Measurements from ENCODE around the gene ECHDC3. TPM values are rescaled to one million over a fixed set of nuclear protein-coding genes. Genes with fewer than 3 reads are reported as not detected.

The ECHDC3 gene
- total and polyA plus RNA-seq, 2 of the 4 experiments (the other 2 are of a cell fraction), result 4.3 to 5.0 TPM

DNA sequence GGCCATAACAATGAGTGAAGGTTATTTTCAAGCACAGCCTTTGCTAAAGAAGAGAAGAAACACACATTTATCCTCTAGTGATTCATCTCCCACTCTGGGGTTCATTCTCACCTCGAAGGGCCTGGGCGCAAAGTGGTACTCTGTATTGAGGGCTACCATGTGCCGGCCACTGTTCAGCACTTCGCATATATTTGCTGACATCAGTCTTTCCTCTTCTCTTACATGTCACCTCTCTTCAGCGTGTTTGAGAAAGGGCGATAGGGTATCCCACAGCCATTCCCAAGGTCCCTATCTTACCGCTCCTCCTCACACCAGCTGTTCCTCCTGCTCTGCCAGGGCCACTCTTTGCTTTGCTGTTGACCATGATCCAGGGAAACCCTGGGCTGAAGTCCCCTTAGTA is 48.8 kb upstream of the ECHDC3 start:
- no peaks in the 10 kb centered on the region for H3K9me3 ChIP-seq (ENCODE audit: control insufficient read depth, insufficient read depth, low read length)
- H4K91ac ChIP-seq (ENCODE audit: insufficient read depth, low read depth, low read length), result no peak overlapping the region
- H3K27ac ChIP-seq (ENCODE audit: insufficient read depth, low read length), result no peak overlapping the region
- in situ Hi-C loops (cut with MboI; ENCODE audit: low sequenced_read_pairs), result no loop called here
- no peak overlapping the region for H3K14ac ChIP-seq (replicated peaks; ENCODE audit: low read depth, low read length)
- H3K4me2 ChIP-seq (ENCODE audit: low read depth, low read length), result no peak overlapping the region
- POLR2A ChIA-PET (ENCODE audit: unreplicated experiment), result no interaction called here
- no peaks in the 10 kb centered on the region for H3K36me3 ChIP-seq (ENCODE audit: control insufficient read depth, insufficient read depth, low read length)
- intact Hi-C loops (cut with micrococcal nuclease), result no loop called here
- DNase-seq, result no peak
- no peaks in the 10 kb centered on the region for H3K79me1 ChIP-seq (ENCODE audit: low read depth in 1 of 2, low read length in 2 of 2)
- H3K9ac ChIP-seq (ENCODE audit: low read depth, low read length), result no peak overlapping the region
- CTCF ChIA-PET, result no interaction called here
- H2BK120ac ChIP-seq (ENCODE audit: low read depth, low read length), result no peak overlapping the region
- no peak overlapping the region for H2AK5ac ChIP-seq (ENCODE audit: low read depth, low read length)
- no peak overlapping the region for H2AFZ ChIP-seq (replicated peaks; ENCODE audit: low read length, poor library complexity)
- H3K4ac ChIP-seq (ENCODE audit: low read depth, low read length), result no peak overlapping the region
- BruUV-seq (replicated peaks), result no TSS peak
- H3K4me3 ChIP-seq (ENCODE audit: insufficient read depth, low read depth, low read length), result no peak overlapping the region
- ATAC-seq (ENCODE audit: low read depth), result no peak
- 83% methylated on average over 1 of the region's 7 CpGs; no CpG with 5 or more reads in 1 of the 2 experiments for WGBS, 2 experiments (ENCODE audit: extremely low coverage in 2 of 2, insufficient read length in 1 of 2)
- H3K4me1 ChIP-seq (ENCODE audit: control insufficient read depth, insufficient read depth, low read length), result no peaks in the 10 kb centered on the region
- no peak overlapping the region for H4K8ac ChIP-seq (ENCODE audit: low read depth in 2 of 2, low read length in 2 of 2)
- TF ChIP-seq MAZ (IDR thresholded peaks at IDR 0.05; ENCODE audit: borderline replicate concordance, low read depth, low read length) (no peak), MXI1 (IDR thresholded peaks at IDR 0.05; ENCODE audit: borderline replicate concordance, low read depth, low read length) (no peak), SMC3 (IDR thresholded peaks at IDR 0.05; ENCODE audit: low read depth, low read length) (no peak), FOS (IDR thresholded peaks at IDR 0.05; ENCODE audit: low read depth, low read length) (no peak), CHD1 (IDR thresholded peaks at IDR 0.05; ENCODE audit: low read depth, low read length) (no peak), CEBPB (IDR thresholded peaks at IDR 0.05; ENCODE audit: low read depth, low read length) (no peak), RAD21 (IDR thresholded peaks at IDR 0.05; ENCODE audit: low read length) (no peak), BHLHE40 (IDR thresholded peaks at IDR 0.05; ENCODE audit: low read depth, low read length) (no peak), RFX5 (IDR thresholded peaks at IDR 0.05; ENCODE audit: low read depth, low read length) (no peak)
- TF ChIP-seq, protein P1, sequence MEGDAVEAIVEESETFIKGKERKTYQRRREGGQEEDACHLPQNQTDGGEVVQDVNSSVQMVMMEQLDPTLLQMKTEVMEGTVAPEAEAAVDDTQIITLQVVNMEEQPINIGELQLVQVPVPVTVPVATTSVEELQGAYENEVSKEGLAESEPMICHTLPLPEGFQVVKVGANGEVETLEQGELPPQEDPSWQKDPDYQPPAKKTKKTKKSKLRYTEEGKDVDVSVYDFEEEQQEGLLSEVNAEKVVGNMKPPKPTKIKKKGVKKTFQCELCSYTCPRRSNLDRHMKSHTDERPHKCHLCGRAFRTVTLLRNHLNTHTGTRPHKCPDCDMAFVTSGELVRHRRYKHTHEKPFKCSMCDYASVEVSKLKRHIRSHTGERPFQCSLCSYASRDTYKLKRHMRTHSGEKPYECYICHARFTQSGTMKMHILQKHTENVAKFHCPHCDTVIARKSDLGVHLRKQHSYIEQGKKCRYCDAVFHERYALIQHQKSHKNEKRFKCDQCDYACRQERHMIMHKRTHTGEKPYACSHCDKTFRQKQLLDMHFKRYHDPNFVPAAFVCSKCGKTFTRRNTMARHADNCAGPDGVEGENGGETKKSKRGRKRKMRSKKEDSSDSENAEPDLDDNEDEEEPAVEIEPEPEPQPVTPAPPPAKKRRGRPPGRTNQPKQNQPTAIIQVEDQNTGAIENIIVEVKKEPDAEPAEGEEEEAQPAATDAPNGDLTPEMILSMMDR (conservative IDR thresholded peaks at IDR 0.05; ENCODE audit: low read depth, low read length), result no peak
- TF ChIP-seq, protein P2, sequence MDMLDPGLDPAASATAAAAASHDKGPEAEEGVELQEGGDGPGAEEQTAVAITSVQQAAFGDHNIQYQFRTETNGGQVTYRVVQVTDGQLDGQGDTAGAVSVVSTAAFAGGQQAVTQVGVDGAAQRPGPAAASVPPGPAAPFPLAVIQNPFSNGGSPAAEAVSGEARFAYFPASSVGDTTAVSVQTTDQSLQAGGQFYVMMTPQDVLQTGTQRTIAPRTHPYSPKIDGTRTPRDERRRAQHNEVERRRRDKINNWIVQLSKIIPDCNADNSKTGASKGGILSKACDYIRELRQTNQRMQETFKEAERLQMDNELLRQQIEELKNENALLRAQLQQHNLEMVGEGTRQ (IDR thresholded peaks at IDR 0.05; ENCODE audit: low read depth, low read length), result no peak
- TF ChIP-seq, protein P3, sequence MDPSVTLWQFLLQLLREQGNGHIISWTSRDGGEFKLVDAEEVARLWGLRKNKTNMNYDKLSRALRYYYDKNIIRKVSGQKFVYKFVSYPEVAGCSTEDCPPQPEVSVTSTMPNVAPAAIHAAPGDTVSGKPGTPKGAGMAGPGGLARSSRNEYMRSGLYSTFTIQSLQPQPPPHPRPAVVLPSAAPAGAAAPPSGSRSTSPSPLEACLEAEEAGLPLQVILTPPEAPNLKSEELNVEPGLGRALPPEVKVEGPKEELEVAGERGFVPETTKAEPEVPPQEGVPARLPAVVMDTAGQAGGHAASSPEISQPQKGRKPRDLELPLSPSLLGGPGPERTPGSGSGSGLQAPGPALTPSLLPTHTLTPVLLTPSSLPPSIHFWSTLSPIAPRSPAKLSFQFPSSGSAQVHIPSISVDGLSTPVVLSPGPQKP (IDR thresholded peaks at IDR 0.05; ENCODE audit: borderline replicate concordance, low read depth, low read length), result no peak
- H2BK15ac ChIP-seq (ENCODE audit: low read depth, low read length), result no peak overlapping the region
- no peak overlapping the region for H3K18ac ChIP-seq (ENCODE audit: low read depth, low read length)
- H3K23ac ChIP-seq (ENCODE audit: low read depth, low read length), result no peak overlapping the region
- H3K9me1 ChIP-seq (ENCODE audit: insufficient read depth, low read length), result no peaks in the 10 kb centered on the region
- no peak overlapping the region for H2BK20ac ChIP-seq (ENCODE audit: low read depth, low read length)
- no peaks in the 10 kb centered on the region for H4K20me1 ChIP-seq (ENCODE audit: insufficient read depth, low read length)
- no peak overlapping the region for H2AK9ac ChIP-seq (replicated peaks; ENCODE audit: low read depth, low read length, poor library complexity)
- dilution Hi-C loops (cut with HindIII; ENCODE audit: low sequenced_read_pairs, unreplicated experiment), result no loop called here
- no peak overlapping the region for H3K56ac ChIP-seq (ENCODE audit: extremely low read depth, insufficient read depth, low read length)
- H4K5ac ChIP-seq (ENCODE audit: low read depth, low read length), result no peak overlapping the region
- H2BK5ac ChIP-seq (ENCODE audit: low read depth, low read length, poor library complexity, severe bottlenecking), result no peak overlapping the region
- peaks cover 9% of the 10 kb centered on the region for H3K27me3 ChIP-seq (ENCODE audit: control insufficient read depth, insufficient read depth, low read length)

All from IMR-90 (cell line).